Spleen (tissue), 7 donors: Measurements from ENCODE around the gene LKAAEAR1.

Experiments
- CTCF ChIP-seq, 11 experiments: fragments of 200-600 bp in 7 of 11; fragments of 450-650 bp in 4 of 11; sonication (generic) in 4 of 11; IDR thresholded peaks in 8 of 11; conservative IDR thresholded peaks in 3 of 11; 1 replicate in 7 of 11; 2 replicates in 4 of 11; pipeline versions ENCODE4 v1.4.0 to v1.8.0; 2016 to 2021; ENCODE audit warnings: antibody characterized with exemption in 11 of 11, inconsistent platforms in 4 of 11, mild to moderate bottlenecking in 1 of 11
- POLR2A ChIP-seq, 3 donors: fragments of 450-650 bp; IDR thresholded peaks; one replicate each; pipeline ENCODE4 v1.5.1; 2017; ENCODE audit warnings: antibody characterized with exemption in 3 of 3, mild to moderate bottlenecking in 1 of 3
- donor health status: DM: no; HTN: no; CAD: no; lungs with moderate emphysema.
- donor health status: DM: no; HTN: no; CAD: no.
- donor health status: DM: no; HTN: no; CAD: no.

- TF ChIP-seq POLR2A (IDR thresholded peaks at IDR 0.05) (no peak), CTCF (IDR thresholded peaks at IDR 0.05 in 8 of 11, conservative IDR thresholded peaks at IDR 0.05 in 3 of 11) (no peak)
Measured at GRCh38 chr20:64082126-64082731, 2.0 kb downstream of the LKAAEAR1 start.
